T-helper 2 cell treated with Interferon-gamma antibody and Interleukin-4, amounts not matched to agents 100 ng/mL and 5 ng/mL, for 36 hours (primary cell): Measurements from ENCODE around the gene PTX4. TPM values are rescaled to one million over a fixed set of nuclear protein-coding genes. Genes with fewer than 3 reads are reported as not detected.

Experiments
- intact Hi-C: fragments of 100-400 bp; cut with micrococcal nuclease; formaldehyde crosslinking; loops from one replicate; pipeline ENCODE4 v1.15.1; 2023
- total RNA-seq: library from RNA; stranded (reverse); gene quantifications from 2 replicates; pipeline ENCODE4 v1.2.3, GENCODE V29; 2022

PTX4 gene, protein sequence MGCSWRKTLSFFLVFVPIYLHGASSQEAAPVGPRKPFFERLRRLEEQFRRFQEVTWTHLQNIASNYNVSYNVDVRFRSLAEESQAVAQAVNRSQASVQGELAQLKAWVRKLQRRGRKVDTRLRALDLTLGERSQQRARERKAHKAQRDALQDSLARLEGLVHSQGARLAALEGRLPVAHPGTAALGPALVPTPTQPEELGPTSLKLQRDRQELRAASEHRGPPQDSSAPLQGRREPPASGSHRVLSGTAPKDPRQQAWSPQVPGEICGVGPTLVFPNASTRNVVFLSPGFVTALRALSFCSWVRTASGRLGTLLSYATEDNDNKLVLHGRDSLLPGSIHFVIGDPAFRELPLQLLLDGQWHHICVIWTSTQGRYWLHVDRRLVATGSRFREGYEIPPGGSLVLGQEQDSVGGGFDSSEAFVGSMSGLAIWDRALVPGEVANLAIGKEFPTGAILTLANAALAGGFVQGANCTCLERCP
- not detected in 2 replicates for total RNA-seq

DNA sequence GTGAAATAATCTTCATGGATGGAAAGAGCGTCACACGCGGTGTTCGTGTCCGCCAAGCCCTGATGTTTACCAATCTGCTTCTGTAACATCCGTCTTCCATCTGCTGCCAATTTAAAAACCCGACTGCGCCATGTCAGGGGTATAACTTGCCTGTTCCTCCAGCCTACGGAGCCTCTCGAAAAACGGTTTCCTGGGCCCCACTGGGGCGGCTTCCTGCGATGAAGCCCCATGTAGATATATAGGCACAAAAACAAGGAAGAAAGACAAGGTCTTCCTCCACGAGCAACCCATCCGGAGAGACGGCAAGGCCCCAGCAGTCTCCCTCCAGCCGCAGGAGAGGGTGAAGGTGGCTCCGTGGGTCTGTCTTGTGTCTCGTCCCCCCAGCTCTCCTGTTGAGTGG lies at the start of gene PTX4:
TSS of gene PTX4 (minus strand) at position 326 of the 400 bp plus-strand sequence. CDS start at position 291, 35 bp downstream.
- intact Hi-C loops = no loop called here

DNA sequence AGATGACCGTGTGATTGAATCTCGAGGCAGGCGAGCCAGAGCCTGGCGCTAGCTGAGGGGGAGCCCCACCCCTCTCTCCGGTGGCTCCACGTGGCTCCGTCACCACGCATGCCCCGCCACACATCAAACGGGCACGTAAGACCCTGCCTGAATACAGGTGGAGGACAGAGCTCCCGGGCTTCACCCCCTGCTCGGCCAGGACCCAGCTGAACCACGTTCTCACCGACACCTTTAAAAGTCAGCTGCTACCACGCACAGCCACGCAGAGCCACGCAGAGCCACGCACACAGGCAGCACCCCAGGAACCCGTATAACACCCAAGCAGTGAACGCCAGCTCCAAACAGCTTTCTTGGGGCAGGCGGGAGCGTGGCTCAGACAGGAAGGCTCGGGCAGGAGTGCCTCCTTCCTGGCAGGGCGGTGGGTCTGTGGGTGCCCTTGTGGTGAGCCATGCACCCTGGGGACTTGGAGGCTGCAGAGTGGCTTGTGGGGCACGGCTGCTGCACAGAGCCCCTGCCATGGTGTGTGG lies 49.1 kb upstream of the PTX4 start:
- intact Hi-C loops = loop anchor here (5.0 kb wide), 1 partner anchor 116 kb away; the partner anchor contains the start of gene UQCC4

GRCh38 chr16:1537138-1537577 lies 48.4 kb upstream of the PTX4 start:
- intact Hi-C loops = loop anchor here (5.0 kb wide), 1 partner anchor 115 kb away; the partner anchor contains the start of gene UQCC4

DNA sequence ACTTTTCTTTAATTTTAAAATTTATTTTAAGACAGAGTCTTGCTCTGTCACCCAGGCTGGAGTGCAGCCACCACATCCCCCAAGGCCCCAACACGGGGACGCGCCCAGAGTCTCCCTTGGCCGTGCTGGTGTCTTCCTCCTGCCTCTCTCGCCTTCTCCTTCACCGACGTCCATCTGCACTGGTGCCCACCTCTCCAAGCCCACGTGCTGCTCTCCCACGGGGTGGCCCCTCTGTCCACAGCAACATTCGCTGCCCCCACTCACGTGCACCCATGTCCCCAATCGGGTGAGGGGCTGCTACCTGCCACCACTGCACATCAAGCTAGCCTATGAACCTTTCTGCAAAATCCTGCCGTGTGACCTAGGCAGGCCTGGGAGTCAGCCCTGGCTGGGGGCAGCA lies 47.9 kb upstream of the PTX4 start:
- intact Hi-C loops = loop anchor here (5.0 kb wide), 1 partner anchor 114 kb away; the partner anchor contains the start of gene UQCC4

DNA sequence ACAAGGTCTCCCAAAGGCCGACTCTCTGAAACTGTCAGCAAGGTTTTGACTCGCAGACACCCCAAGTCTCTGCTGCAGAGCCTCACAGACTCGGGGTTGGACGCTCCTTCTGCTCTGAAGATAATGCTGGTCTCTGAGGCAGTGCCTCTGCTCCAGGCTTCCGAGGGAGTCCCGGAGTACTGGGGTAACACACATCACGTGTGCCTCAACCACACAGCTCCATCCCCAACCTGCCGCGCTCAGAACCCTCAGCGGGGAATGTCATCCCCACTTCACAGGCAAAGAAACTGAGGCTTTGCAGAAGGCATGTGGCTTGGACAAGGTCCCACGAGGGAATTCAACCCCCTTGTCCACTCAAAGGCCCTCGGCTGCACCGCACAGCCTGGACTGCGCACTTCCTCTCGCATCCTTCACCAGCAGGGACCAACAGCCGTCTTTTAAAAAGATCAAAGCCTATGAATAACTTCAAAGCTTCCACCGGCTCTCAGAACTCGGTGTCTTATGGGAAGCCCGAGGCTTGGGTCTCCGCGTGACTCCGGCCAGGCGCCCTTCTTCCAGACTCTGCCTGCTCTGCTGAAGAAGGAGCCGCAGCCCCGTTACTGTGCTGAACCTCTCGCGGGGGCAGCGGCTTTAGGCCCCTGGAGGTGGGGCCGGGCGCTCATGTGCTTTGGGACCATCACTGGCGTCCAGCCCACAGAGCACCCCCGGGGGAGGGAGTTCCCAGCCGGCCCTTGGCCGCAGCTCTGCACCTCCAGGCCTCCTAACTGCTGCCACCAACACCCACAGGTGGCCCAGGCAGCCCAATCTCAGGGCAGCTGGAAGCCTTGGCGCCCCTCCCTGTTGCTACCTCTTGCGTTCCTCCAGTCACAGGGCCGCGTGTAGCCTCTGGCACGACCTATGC lies 46.9 kb upstream of the PTX4 start:
- intact Hi-C loops = loop anchor here (1.0 to 5.0 kb wide), 2 partner anchors 8 to 113 kb away; partner anchors contain the start of gene UQCC4

DNA sequence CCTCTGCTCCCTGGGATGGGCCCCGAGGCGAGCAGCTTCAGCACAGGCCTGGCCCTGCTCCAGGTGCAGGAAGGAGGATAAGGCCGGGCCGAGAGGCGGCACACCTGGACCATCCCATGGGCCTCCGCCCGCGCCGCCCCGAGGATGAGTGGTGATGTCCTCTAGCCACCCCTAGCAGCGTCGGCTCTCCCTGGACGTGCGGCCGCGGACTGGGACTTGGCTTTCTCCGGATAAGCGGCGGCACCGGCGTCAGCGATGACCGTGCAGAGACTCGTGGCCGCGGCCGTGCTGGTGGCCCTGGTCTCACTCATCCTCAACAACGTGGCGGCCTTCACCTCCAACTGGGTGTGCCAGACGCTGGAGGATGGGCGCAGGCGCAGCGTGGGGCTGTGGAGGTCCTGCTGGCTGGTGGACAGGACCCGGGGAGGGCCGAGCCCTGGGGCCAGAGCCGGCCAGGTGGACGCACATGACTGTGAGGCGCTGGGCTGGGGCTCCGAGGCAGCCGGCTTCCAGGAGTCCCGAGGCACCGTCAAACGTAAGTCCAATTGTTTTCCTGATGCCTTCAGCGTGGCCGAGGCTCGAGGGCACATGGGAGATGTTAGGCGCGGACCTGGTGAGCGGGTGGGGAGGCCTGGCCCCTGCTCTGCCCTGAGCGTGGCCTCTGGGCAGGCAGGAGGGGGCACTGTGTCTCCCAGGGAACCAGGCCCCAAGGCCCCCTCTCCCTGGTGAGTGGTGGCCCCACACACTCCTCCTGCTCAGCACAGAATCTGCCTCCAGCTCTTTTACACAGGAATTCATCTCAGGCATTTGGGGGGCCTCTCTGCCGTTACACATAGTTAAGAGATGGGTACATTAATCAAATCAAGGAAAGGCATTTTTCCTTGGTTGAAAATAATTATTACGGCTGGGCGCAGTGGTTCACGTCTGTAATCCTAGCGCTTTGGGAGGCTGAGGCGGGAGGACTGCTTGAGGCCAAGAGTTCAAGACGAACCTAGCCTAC lies 45.6 kb upstream of the PTX4 start:
- intact Hi-C loops = loop anchor here (1.0 to 5.0 kb wide), 3 partner anchors 9 to 112 kb away; partner anchors contain the start of genes CLCN7 and UQCC4

DNA sequence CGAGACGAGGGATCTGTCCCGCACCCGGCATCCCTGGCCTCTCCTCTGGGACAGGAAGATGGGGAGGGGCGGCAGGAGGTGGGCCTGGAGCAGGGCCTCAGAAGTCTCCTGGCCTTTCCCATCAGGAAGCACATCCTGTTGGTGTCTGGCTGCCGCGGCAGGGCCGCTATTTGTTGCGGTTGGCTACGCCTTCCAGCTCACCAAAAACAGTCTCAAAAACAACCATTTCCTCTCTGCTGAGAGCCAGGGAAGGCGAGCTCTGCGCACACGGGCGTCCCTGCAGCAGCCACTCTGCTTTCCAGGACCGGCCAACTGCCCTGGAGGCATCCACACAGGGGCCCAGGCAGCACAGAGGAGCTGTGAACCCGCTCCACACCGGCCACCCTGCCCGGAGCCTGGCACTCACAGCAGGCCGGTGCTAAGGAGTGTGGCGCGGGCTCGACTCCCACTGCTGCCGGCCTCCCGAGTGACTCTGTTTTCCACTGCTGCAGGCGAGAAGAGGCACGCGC lies 44.8 kb upstream of the PTX4 start, which contains the start of gene TMEM204:
TSS of gene TMEM204 (plus strand) at position 224 of the 509 bp plus-strand sequence. CDS start 610 bp downstream, outside the sequence.
- intact Hi-C loops = loop anchor here (5.0 kb wide), 1 partner anchor 56 kb away; the partner anchor contains the start of gene CLCN7

GRCh38 chr16:1532771-1533170 lies 44.0 kb upstream of the PTX4 start:
- intact Hi-C loops = loop anchor here (5.0 kb wide), 1 partner anchor 55 kb away; the partner anchor contains the start of gene CLCN7

GRCh38 chr16:1532081-1532760 lies 43.5 kb upstream of the PTX4 start:
- intact Hi-C loops = loop anchor here (5.0 kb wide), 1 partner anchor 55 kb away; the partner anchor contains the start of gene CLCN7

DNA sequence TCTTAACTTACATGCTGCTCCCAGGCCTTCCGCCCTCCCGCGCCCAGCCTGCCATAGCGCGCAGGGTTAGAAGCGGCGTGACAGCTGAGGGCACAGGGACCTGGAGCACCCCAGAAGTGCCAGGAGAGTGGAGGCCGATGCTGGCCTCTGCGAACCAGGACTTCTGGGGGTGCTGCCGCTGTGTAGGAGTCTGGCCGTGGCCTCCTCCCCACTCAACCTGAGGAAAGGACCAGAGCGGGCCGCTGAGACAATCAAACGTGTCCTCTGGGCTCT lies 42.8 kb upstream of the PTX4 start:
- intact Hi-C loops = loop anchor here (5.0 kb wide), 1 partner anchor 54 kb away; the partner anchor contains the start of gene CLCN7

DNA sequence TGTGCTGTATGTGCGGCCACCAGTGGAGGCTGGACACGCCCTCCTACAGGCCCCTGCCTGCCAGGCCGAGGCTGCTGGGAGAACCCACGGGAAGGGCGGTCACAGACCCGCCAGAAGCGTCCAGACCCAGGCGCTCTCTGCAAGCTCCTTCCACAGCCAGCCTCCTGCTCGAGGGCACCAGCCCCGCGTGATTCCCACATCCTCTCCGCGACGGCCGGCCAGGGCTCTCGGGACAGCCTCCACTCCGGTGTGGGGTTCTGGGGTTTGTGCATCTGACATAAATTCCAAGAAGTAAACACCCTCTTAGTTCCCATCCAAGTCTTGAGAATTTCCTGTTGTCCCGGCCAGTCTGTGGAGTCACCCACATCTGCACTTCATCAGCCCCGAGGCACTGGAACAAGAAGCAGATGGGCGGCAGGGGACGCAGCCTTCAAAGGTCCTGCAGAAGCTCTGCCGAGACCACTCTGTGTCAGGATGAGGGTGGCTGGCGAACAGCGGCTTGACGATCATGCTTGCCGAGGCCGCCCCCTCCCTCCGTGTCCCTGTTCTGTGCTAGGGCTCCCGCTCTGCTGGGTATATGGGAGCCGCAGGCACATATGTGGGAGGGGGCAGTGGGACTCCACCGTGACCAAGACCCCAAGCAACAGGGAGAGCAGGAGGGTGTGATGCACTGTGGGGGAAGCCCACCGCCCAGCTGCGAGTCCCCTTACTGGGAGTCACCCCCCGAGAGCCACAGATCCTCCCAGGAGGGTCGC lies 42.3 kb upstream of the PTX4 start:
- intact Hi-C loops = loop anchor here (5.0 kb wide), 1 partner anchor 54 kb away; the partner anchor contains the start of gene CLCN7

GRCh38 chr16:1530349-1530882 lies 41.7 kb upstream of the PTX4 start:
- intact Hi-C loops = loop anchor here (5.0 kb wide), 1 partner anchor 53 kb away; the partner anchor contains the start of gene CLCN7

DNA sequence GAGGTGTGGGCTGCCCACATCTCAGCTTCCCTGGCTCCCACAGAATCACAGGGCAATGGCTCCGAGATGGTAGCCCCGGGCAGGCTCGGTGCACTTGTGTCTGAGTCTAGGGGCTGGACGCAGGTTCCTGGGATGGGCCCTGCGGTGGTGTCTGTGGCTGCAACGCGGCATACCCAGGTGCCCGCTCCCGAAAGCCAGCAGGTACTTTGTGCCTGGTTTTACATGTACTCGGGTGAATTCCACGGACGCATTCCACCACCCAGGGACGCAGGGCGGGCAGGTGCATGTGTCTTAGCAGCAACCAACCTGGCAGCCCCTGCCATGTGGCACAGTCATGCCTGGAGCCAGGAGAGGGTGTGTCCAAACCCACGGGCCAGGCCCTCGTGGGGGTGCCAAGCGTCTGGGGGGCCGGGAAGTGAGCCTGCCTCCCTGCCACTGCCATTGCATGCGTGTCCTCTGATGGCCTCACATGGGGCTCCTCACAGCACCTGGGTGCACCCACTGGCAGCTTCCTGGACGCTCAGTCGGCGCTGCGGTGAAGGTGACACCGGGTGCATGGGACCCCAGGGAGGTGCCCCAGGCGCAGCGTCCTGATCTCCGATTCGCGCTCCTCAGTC lies 40.3 kb upstream of the PTX4 start:
- intact Hi-C loops = no loop called here

- intact Hi-C loops = no loop called here
Measured at GRCh38 chr16:1527836-1528811, 39.4 kb upstream of the PTX4 start.

GRCh38 chr16:1526608-1527555 lies 38.1 kb upstream of the PTX4 start:
- intact Hi-C loops = no loop called here
